Measurements from ENCODE around the gene ETNK1.

The ETNK1 gene

DNA sequence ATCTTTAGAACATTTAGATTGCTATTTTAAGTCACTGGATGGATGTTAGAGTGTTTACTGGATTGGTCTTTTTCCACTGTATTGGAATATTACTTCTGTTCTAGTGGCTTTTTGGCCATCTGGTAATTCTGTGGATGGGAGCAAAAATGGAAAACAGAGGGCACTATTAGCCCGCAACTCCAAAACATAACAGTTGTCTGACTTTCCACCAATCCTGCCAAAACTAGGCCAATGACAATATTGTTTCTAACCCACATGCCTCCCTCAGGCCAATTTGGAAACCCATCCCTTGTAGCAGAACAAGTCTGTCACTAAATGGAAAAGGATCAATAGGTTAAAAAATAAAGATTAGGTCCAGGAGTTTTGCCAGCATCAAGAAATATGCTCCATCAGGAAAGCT, 97.8 kb downstream of the ETNK1 start:
- Histone ChIP-seq H3K9me3 (ENCODE audit: insufficient read depth, low read depth, low read length) (no peaks in the 10 kb centered on the region), H3K36me3 (ENCODE audit: insufficient read depth, low read depth, low read length) (no peaks in the 10 kb centered on the region), H3K4me3 (ENCODE audit: low read length) (no peak overlapping the region), H3K27ac (ENCODE audit: low read length) (no peak overlapping the region), H3K27me3 (ENCODE audit: insufficient read depth, low read length) (no peaks in the 10 kb centered on the region), H3K4me1 (ENCODE audit: insufficient read depth, low read length) (no peaks in the 10 kb centered on the region), H3K9ac (ENCODE audit: low read depth, low read length) (no peak overlapping the region)

DNA sequence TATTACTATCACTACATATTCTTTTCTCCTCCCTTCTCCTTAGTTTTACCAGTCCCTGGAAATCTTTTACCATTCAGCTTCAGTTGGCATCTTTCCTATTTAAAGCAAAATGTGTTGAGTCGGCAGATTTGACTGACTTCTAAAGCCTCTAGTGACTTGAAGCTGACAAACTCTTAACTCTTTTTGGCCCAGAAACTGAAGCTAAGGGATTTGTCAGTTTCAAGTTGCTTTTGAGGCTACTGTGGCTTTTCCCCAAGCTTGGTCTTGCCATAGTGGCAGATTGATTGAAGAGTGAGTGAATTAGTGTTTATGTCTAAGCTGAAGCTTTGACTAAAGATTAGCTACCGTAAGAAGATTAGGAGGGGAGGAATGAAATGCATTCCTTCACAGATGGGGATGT, 104.0 kb downstream of the ETNK1 start:
- Histone ChIP-seq H3K36me3 (ENCODE audit: insufficient read depth, low read depth, low read length) (no peaks in the 10 kb centered on the region), H3K9ac (ENCODE audit: low read depth, low read length) (no peak overlapping the region), H3K27me3 (ENCODE audit: insufficient read depth, low read length) (no peaks in the 10 kb centered on the region), H3K9me3 (ENCODE audit: insufficient read depth, low read depth, low read length) (no peaks in the 10 kb centered on the region), H3K27ac (ENCODE audit: low read length) (no peak overlapping the region), H3K4me1 (ENCODE audit: insufficient read depth, low read length) (no peaks in the 10 kb centered on the region; the same call in 1 of the 2 replicates), H3K4me3 (ENCODE audit: low read length) (no peak overlapping the region)

DNA sequence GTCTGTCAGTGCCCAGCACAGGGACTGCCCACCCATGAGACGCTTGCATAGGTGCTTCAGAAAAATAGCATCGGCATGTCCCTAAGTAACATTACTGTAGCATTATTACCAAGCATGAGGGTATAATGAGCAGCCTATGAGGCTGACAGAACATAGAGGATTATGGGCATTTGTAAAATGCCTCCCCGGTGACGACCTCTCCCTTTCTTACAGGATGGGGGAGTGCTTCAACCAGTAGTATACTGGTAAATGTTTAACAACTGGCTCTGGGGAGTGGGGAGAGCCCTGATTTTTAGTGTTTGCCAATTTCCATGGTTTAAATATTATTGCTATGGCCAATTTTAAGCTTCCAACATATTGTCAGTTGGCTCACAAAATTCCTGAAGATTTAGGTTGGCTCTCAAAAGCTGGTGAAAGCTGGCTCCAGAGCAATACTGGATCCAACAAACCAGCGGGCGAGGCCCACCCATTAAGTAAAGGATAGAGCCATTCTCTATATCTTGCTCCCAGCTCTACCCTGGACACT, 104.5 kb downstream of the ETNK1 start:
- Histone ChIP-seq H3K27me3 (ENCODE audit: insufficient read depth, low read length) (no peaks in the 10 kb centered on the region), H3K9ac (ENCODE audit: low read depth, low read length) (no peak overlapping the region), H3K4me1 (ENCODE audit: insufficient read depth, low read length) (no peaks in the 10 kb centered on the region; the same call in 1 of the 2 replicates), H3K9me3 (ENCODE audit: insufficient read depth, low read depth, low read length) (no peaks in the 10 kb centered on the region), H3K36me3 (ENCODE audit: insufficient read depth, low read depth, low read length) (no peaks in the 10 kb centered on the region), H3K27ac (ENCODE audit: low read length) (no peak overlapping the region), H3K4me3 (ENCODE audit: low read length) (no peak overlapping the region)

DNA sequence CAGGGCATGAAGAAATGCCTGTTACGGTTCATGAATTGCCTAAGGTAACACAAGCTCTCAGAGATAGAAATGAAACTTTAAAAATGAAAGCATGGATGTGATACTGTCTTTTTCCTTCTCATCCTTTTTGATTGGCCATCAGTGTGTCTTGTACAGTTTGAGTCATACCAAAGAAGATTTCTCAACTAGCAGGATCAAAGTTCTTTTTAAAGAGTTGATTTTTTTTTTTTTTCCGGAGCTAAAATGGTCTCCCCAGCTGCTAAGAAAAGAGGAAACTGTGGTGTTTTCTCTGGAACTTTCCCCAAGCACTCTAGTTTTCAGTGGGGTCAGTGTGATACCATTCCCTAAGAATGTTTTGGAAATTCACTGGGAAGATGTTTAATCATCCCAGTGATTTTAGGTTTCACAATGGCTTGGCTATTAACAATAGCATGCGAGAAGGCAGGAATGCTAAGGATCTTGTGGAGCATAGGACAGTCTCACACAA, 105.0 kb downstream of the ETNK1 start:
- Histone ChIP-seq H3K9ac (ENCODE audit: low read depth, low read length) (no peak overlapping the region), H3K27ac (ENCODE audit: low read length) (no peak overlapping the region), H3K4me1 (ENCODE audit: insufficient read depth, low read length) (no peaks in the 10 kb centered on the region; the same call in 1 of the 2 replicates), H3K36me3 (ENCODE audit: insufficient read depth, low read depth, low read length) (no peaks in the 10 kb centered on the region), H3K27me3 (ENCODE audit: insufficient read depth, low read length) (no peaks in the 10 kb centered on the region), H3K4me3 (ENCODE audit: low read length) (no peak overlapping the region), H3K9me3 (ENCODE audit: insufficient read depth, low read depth, low read length) (no peaks in the 10 kb centered on the region)

DNA sequence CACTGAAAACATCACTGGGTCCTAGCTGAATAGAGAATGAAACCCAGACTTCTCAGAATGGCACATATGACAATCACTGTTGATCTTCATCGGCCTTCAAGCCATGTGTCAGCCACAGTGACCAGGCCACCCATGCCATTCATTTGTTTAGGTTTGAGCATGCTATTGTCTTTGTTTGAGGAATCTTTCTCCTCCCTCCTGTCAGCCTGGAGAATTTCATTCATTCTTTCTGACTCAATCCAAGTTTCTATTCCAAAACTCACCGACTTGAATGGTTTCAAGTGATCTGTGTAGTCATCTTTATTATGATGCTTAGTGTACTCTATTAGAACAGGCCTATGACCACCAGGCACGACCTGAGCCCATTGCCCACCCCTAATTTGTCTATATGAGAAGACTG, 106.3 kb downstream of the ETNK1 start:
- Histone ChIP-seq H3K4me3 (ENCODE audit: low read length) (no peak overlapping the region), H3K4me1 (ENCODE audit: insufficient read depth, low read length) (no peaks in the 10 kb centered on the region; the same call in 1 of the 2 replicates), H3K9ac (ENCODE audit: low read depth, low read length) (no peak overlapping the region), H3K27ac (ENCODE audit: low read length) (no peak overlapping the region), H3K27me3 (ENCODE audit: insufficient read depth, low read length) (no peaks in the 10 kb centered on the region), H3K36me3 (ENCODE audit: insufficient read depth, low read depth, low read length) (no peaks in the 10 kb centered on the region), H3K9me3 (ENCODE audit: insufficient read depth, low read depth, low read length) (no peaks in the 10 kb centered on the region)

DNA sequence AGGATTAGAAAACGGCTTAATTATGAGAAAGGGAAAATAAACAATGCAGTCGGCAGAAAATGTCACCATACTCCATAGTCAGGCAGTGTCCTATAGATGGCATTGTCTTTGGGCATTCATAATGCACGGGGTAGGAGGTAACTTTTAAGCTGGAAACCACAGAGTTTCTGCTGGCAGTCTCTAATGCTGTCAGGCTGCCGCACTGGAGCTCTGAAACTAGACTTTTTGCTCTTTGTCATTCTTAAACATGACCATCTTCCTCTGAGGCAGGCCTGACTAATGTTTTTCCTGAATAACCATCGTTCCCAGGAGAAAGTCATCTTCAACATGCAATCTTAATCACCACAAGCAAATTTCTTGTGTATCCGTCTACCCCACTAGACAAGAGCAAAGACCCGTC, 108.8 kb downstream of the ETNK1 start:
- Histone ChIP-seq H3K27ac (ENCODE audit: low read length) (no peak overlapping the region), H3K36me3 (ENCODE audit: insufficient read depth, low read depth, low read length) (no peaks in the 10 kb centered on the region), H3K9ac (ENCODE audit: low read depth, low read length) (no peak overlapping the region), H3K27me3 (ENCODE audit: insufficient read depth, low read length) (no peaks in the 10 kb centered on the region), H3K4me3 (ENCODE audit: low read length) (no peak overlapping the region), H3K9me3 (ENCODE audit: insufficient read depth, low read depth, low read length) (no peaks in the 10 kb centered on the region), H3K4me1 (ENCODE audit: insufficient read depth, low read length) (no peaks in the 10 kb centered on the region; the same call in 1 of the 2 replicates)

DNA sequence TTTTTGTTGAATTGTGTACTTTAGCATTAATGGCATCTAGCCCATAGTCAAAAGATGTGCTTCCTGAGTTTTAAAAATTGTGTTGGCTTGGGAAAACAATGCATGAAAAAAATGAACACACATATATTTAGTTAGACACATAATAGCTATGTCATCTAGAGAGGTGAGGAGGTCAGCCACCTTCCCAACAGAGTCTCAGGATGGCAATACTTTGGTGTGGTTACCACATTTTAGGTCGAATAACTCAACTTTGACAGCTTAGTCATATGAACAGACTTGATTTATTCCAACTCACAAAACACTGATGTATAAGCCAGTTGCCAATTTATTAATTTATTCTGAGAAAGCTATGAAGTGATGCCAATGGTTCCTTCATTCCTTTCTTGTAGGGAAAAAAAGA, 114.0 kb downstream of the ETNK1 start:
- no peak overlapping the region for H3K4me3 ChIP-seq (ENCODE audit: low read length)
- no peaks in the 10 kb centered on the region for H3K9me3 ChIP-seq (ENCODE audit: insufficient read depth, low read depth, low read length)
- H3K27me3 ChIP-seq (ENCODE audit: insufficient read depth, low read length): no peaks in the 10 kb centered on the region
- H3K27ac ChIP-seq (ENCODE audit: low read length): no peak overlapping the region
- H3K4me1 ChIP-seq (ENCODE audit: insufficient read depth, low read length): no peaks in the 10 kb centered on the region
- no peak overlapping the region for H3K9ac ChIP-seq (ENCODE audit: low read depth, low read length)
- H3K36me3 ChIP-seq (ENCODE audit: insufficient read depth, low read depth, low read length): no peaks in the 10 kb centered on the region
